Measurements from ENCODE around the gene DTNBP1.

GRCh38 chr6:15522427-15522826 is 140.4 kb downstream of the DTNBP1 start:
- TF ChIP-seq, protein P1, sequence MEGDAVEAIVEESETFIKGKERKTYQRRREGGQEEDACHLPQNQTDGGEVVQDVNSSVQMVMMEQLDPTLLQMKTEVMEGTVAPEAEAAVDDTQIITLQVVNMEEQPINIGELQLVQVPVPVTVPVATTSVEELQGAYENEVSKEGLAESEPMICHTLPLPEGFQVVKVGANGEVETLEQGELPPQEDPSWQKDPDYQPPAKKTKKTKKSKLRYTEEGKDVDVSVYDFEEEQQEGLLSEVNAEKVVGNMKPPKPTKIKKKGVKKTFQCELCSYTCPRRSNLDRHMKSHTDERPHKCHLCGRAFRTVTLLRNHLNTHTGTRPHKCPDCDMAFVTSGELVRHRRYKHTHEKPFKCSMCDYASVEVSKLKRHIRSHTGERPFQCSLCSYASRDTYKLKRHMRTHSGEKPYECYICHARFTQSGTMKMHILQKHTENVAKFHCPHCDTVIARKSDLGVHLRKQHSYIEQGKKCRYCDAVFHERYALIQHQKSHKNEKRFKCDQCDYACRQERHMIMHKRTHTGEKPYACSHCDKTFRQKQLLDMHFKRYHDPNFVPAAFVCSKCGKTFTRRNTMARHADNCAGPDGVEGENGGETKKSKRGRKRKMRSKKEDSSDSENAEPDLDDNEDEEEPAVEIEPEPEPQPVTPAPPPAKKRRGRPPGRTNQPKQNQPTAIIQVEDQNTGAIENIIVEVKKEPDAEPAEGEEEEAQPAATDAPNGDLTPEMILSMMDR (conservative IDR thresholded peaks at IDR 0.05), result no peak
- TF ChIP-seq ZFX (IDR thresholded peaks at IDR 0.05), result no peak
